IMR-90 (cell line): ENCODE measurements around the gene TRAF6. TPM values are rescaled to one million over a fixed set of nuclear protein-coding genes. Genes with fewer than 3 reads are reported as not detected.

Experiments
- ATAC-seq: fragments of 200-7000 bp; cut with Tn5 transposase; 2 replicates; pipeline ENCODE4 v1.9.1; 2020; ENCODE audit warnings: low read depth, mild to moderate bottlenecking, moderate library complexity
- BruUV-seq: library from RNA; stranded (reverse); fragments of 400-500 nt; replicated peaks from 2 replicates; lab custom pipeline; 2021; lab: Mats Ljungman, UMichigan
- CTCF ChIA-PET: fragments of 300-600 bp; formaldehyde crosslinking; extraction: SDS; loops from one replicate; lab custom pipeline; 2021; ENCODE audit warnings: antibody characterized with exemption; lab: Yijun Ruan, JAX
- POLR2A ChIA-PET: fragments of 300-600 bp; sonication (Branson Sonifier 250); formaldehyde crosslinking; loops from one replicate; lab custom pipeline; 2022; ENCODE audit warnings: antibody characterized with exemption; ENCODE audit not compliant: unreplicated experiment; lab: Charles Lee
- DNase-seq: peaks from one replicate; pipeline ENCODE4 v3.0.0; 2013
- H2AFZ ChIP-seq: replicated peaks from 2 replicates; pipeline ENCODE3; 2013; ENCODE audit warnings: low read length, mild to moderate bottlenecking; ENCODE audit not compliant: poor library complexity
- H2AK5ac ChIP-seq: 2 replicates; pipeline ENCODE4 v1.6.1; 2013; ENCODE audit warnings: low read depth, low read length, inconsistent platforms
- H2AK9ac ChIP-seq: replicated peaks from 2 replicates; pipeline ENCODE3; 2013; ENCODE audit warnings: mild to moderate bottlenecking, low read depth, low read length, moderate library complexity; ENCODE audit not compliant: poor library complexity
- H2BK120ac ChIP-seq: 2 replicates; pipeline ENCODE4 v1.6.1; 2013; ENCODE audit warnings: low read depth, low read length, inconsistent platforms
- H2BK15ac ChIP-seq: 3 replicates; pipeline ENCODE4 v1.6.1; 2013; ENCODE audit warnings: low read depth, low read length, inconsistent platforms
- H2BK20ac ChIP-seq: 2 replicates; pipeline ENCODE4 v1.6.1; 2013; ENCODE audit warnings: low read depth, mild to moderate bottlenecking, inconsistent platforms, low read length, moderate library complexity
- H2BK5ac ChIP-seq: 2 replicates; pipeline ENCODE4 v1.6.1; 2013; ENCODE audit warnings: mild to moderate bottlenecking, low read depth, low read length, inconsistent platforms; ENCODE audit not compliant: poor library complexity, severe bottlenecking
- H3K14ac ChIP-seq: replicated peaks from 2 replicates; pipeline ENCODE4 v1.6.1; 2013; ENCODE audit warnings: low read depth, low read length, inconsistent platforms
- H3K18ac ChIP-seq: 2 replicates; pipeline ENCODE4 v1.6.1; 2013; ENCODE audit warnings: low read depth, low read length, control low read depth
- H3K23ac ChIP-seq: 2 replicates; pipeline ENCODE4 v1.6.1; 2013; ENCODE audit warnings: low read depth, low read length, inconsistent platforms
- H3K27ac ChIP-seq: 2 replicates; pipeline ENCODE4 v1.5.1; 2013; ENCODE audit warnings: mild to moderate bottlenecking, control low read depth, low read length; ENCODE audit not compliant: insufficient read depth
- H3K27me3 ChIP-seq: 2 replicates; pipeline ENCODE4 v1.6.1; 2013; ENCODE audit warnings: low read length; ENCODE audit not compliant: control insufficient read depth, insufficient read depth
- H3K36me3 ChIP-seq: 2 replicates; pipeline ENCODE4 v1.6.1; 2013; ENCODE audit warnings: low read length, mixed read lengths; ENCODE audit not compliant: control insufficient read depth, insufficient read depth
- H3K4ac ChIP-seq: 2 replicates; pipeline ENCODE4 v1.6.1; 2013; ENCODE audit warnings: low read depth, low read length, inconsistent platforms
- H3K4me1 ChIP-seq: 2 replicates; pipeline ENCODE4 v1.6.1; 2013; ENCODE audit warnings: low read length, mixed read lengths; ENCODE audit not compliant: control insufficient read depth, insufficient read depth
- H3K4me2 ChIP-seq: 2 replicates; pipeline ENCODE4 v1.6.1; 2013; ENCODE audit warnings: low read depth, mild to moderate bottlenecking, control low read depth, low read length, moderate library complexity
- H3K4me3 ChIP-seq: 2 replicates; pipeline ENCODE4 v1.5.1; 2013; ENCODE audit warnings: low read depth, mild to moderate bottlenecking, control low read depth, low read length, moderate library complexity; ENCODE audit not compliant: insufficient read depth
- H3K56ac ChIP-seq: 2 replicates; pipeline ENCODE4 v1.6.1; 2013; ENCODE audit warnings: low read length, inconsistent platforms; ENCODE audit not compliant: insufficient read depth; ENCODE audit errors: extremely low read depth
- H3K79me1 ChIP-seq, 2 experiments: 2 replicates each; pipeline ENCODE4 v1.6.1; 2013; ENCODE audit warnings: low read length in 2 of 2, inconsistent platforms in 1 of 2, low read depth in 1 of 2
- H3K9ac ChIP-seq: 2 replicates; pipeline ENCODE4 v1.6.1; 2013; ENCODE audit warnings: low read depth, low read length, control low read depth
- H3K9me1 ChIP-seq: 2 replicates; pipeline ENCODE4 v1.6.1; 2013; ENCODE audit warnings: low read length, inconsistent platforms; ENCODE audit not compliant: insufficient read depth
- H3K9me3 ChIP-seq: 2 replicates; pipeline ENCODE4 v1.6.1; 2013; ENCODE audit warnings: low read length; ENCODE audit not compliant: control insufficient read depth, insufficient read depth
- H4K20me1 ChIP-seq: 2 replicates; pipeline ENCODE4 v1.6.1; 2013; ENCODE audit warnings: low read length, inconsistent platforms; ENCODE audit not compliant: insufficient read depth
- H4K5ac ChIP-seq: 2 replicates; pipeline ENCODE4 v1.6.1; 2013; ENCODE audit warnings: mild to moderate bottlenecking, low read depth, low read length, control low read depth
- H4K8ac ChIP-seq, 2 experiments: 2 replicates each; pipeline ENCODE4 v1.6.1; 2013; ENCODE audit warnings: low read depth in 2 of 2, low read length in 2 of 2, control low read depth in 1 of 2, inconsistent platforms in 1 of 2
- H4K91ac ChIP-seq: 2 replicates; pipeline ENCODE4 v1.6.1; 2013; ENCODE audit warnings: low read depth, low read length, inconsistent platforms; ENCODE audit not compliant: insufficient read depth
- BHLHE40 ChIP-seq: fragments of 150-350 bp; IDR thresholded peaks from 2 replicates; pipeline ENCODE4 v1.6.1; 2016; ENCODE audit warnings: mild to moderate bottlenecking, low read depth, low read length
- CEBPB ChIP-seq: IDR thresholded peaks from 2 replicates; pipeline ENCODE4 v1.6.1; 2012; ENCODE audit warnings: low read depth, low read length, improper control_type of control experiment
- CHD1 ChIP-seq: IDR thresholded peaks from 2 replicates; pipeline ENCODE4 v1.6.1; 2012; ENCODE audit warnings: low read depth, low read length, improper control_type of control experiment
- ELK1 ChIP-seq: fragments of 150-350 bp; IDR thresholded peaks from 2 replicates; pipeline ENCODE4 v1.6.1; 2016; ENCODE audit warnings: low read depth, mild to moderate bottlenecking, low read length, moderate library complexity, borderline replicate concordance
- FOS ChIP-seq: fragments of 150-350 bp; IDR thresholded peaks from 2 replicates; pipeline ENCODE4 v1.6.1; 2016; ENCODE audit warnings: low read depth, low read length
- MAFK ChIP-seq: IDR thresholded peaks from 2 replicates; pipeline ENCODE4 v1.6.1; 2012; ENCODE audit warnings: low read depth, low read length, improper control_type of control experiment
- MAZ ChIP-seq: IDR thresholded peaks from 2 replicates; pipeline ENCODE4 v1.6.1; 2012; ENCODE audit warnings: low read depth, mild to moderate bottlenecking, low read length, improper control_type of control experiment, moderate library complexity, borderline replicate concordance
- MXI1 ChIP-seq: IDR thresholded peaks from 2 replicates; pipeline ENCODE4 v1.6.1; 2012; ENCODE audit warnings: low read depth, mild to moderate bottlenecking, low read length, moderate library complexity, borderline replicate concordance
- NFE2L2 ChIP-seq: fragments of 150-350 bp; IDR thresholded peaks from 2 replicates; pipeline ENCODE4 v1.6.1; 2016; ENCODE audit warnings: low read depth, mild to moderate bottlenecking, low read length
- POLR2A ChIP-seq: IDR thresholded peaks from 2 replicates; pipeline ENCODE4 v1.6.1; 2012; ENCODE audit warnings: mild to moderate bottlenecking, low read depth, low read length
- RAD21 ChIP-seq: IDR thresholded peaks from 2 replicates; pipeline ENCODE4 v1.6.1; 2012; ENCODE audit warnings: low read length, improper control_type of control experiment
- RCOR1 ChIP-seq: IDR thresholded peaks from 2 replicates; pipeline ENCODE4 v1.6.1; 2012; ENCODE audit warnings: mild to moderate bottlenecking, low read length, improper control_type of control experiment; ENCODE audit not compliant: insufficient replicate concordance
- RFX5 ChIP-seq: IDR thresholded peaks from 2 replicates; pipeline ENCODE4 v1.8.0; 2012; ENCODE audit warnings: low read depth, mild to moderate bottlenecking, low read length, moderate library complexity
- SMC3 ChIP-seq: fragments of 150-350 bp; IDR thresholded peaks from 2 replicates; pipeline ENCODE4 v1.6.1; 2016; ENCODE audit warnings: low read depth, mild to moderate bottlenecking, antibody characterized with exemption, low read length, moderate library complexity
- USF2 ChIP-seq: fragments of 150-350 bp; IDR thresholded peaks from 2 replicates; pipeline ENCODE4 v1.6.1; 2017; ENCODE audit warnings: mild to moderate bottlenecking, antibody characterized with exemption, low read length, low read depth
- dilution Hi-C: fragments of 300-500 bp; cut with HindIII; formaldehyde crosslinking; loops from one replicate; pipeline ENCODE4 v1.14.3; 2018; ENCODE audit warnings: low sequenced_read_pairs; ENCODE audit not compliant: unreplicated experiment
- in situ Hi-C: fragments of 300-500 bp; cut with MboI; formaldehyde crosslinking; loops from 3 replicates; pipeline ENCODE4 v1.14.3; 2019; ENCODE audit warnings: low sequenced_read_pairs, inconsistent platforms, mixed read lengths
- intact Hi-C: fragments of 100-400 bp; cut with micrococcal nuclease; formaldehyde crosslinking; loops from 2 replicates; pipeline ENCODE4 v1.10.0; 2022
- polyA plus RNA-seq, 3 experiments: library from polyadenylated mRNA; depleted of rRNA; stranded (reverse); fragments of >200 nt; gene quantifications; 2 replicates each; pipeline ENCODE4 v1.2.3, GENCODE V29; 2012; ENCODE audit warnings: low replicate concordance in 1 of 3
- total RNA-seq: library from RNA; depleted of rRNA; stranded (reverse); fragments of >200 nt; gene quantifications from 2 replicates; pipeline ENCODE4 v1.2.3, GENCODE V29; 2012
- TF ChIP-seq, protein P1 (sequence below): conservative IDR thresholded peaks from 2 replicates; pipeline ENCODE4 v1.5.1; 2012; ENCODE audit warnings: mild to moderate bottlenecking, low read depth, low read length, improper control_type of control experiment

TRAF6 gene
- total and polyA plus RNA-seq, 2 of the 4 experiments (the other 2 are of a cell fraction), result 6.0 to 17.6 TPM

GRCh38 chr11:36492724-36493304 lies 17.3 kb downstream of the TRAF6 start:
- no peak overlapping the region for H2BK5ac ChIP-seq
- TF ChIP-seq SMC3, result peak; percentile 65
- no peak for TF ChIP-seq FOS
- TF ChIP-seq CEBPB, result no peak
- TF ChIP-seq RFX5, result no peak
- peak; percentile 82 for TF ChIP-seq RAD21
- TF ChIP-seq RCOR1, result no peak
- TF ChIP-seq NFE2L2, result no peak
- no peak for TF ChIP-seq CHD1
- TF ChIP-seq MXI1, result no peak
- TF ChIP-seq, protein P1, sequence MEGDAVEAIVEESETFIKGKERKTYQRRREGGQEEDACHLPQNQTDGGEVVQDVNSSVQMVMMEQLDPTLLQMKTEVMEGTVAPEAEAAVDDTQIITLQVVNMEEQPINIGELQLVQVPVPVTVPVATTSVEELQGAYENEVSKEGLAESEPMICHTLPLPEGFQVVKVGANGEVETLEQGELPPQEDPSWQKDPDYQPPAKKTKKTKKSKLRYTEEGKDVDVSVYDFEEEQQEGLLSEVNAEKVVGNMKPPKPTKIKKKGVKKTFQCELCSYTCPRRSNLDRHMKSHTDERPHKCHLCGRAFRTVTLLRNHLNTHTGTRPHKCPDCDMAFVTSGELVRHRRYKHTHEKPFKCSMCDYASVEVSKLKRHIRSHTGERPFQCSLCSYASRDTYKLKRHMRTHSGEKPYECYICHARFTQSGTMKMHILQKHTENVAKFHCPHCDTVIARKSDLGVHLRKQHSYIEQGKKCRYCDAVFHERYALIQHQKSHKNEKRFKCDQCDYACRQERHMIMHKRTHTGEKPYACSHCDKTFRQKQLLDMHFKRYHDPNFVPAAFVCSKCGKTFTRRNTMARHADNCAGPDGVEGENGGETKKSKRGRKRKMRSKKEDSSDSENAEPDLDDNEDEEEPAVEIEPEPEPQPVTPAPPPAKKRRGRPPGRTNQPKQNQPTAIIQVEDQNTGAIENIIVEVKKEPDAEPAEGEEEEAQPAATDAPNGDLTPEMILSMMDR, result peak; percentile 76
- TF ChIP-seq USF2, result no peak
- no peak for TF ChIP-seq MAFK
- no peak for TF ChIP-seq BHLHE40
- no peak for TF ChIP-seq POLR2A
- no peak for TF ChIP-seq ELK1
- TF ChIP-seq MAZ, result no peak
- no peaks in the 10 kb centered on the region for H3K27me3 ChIP-seq
- no peak overlapping the region for H3K4me2 ChIP-seq
- DNase-seq (peak; percentile 63), ATAC-seq (peak; percentile 71)
- H3K9ac ChIP-seq, result no peak overlapping the region
- intact Hi-C loops, result loop anchor here (1.0 kb wide), 1 partner anchor 201 kb away; no protein-coding TSS in a partner anchor
- no peak overlapping the region for H3K23ac ChIP-seq
- no peak overlapping the region for H4K5ac ChIP-seq
- no TSS peak for BruUV-seq
- dilution Hi-C loops, result no loop called here
- in situ Hi-C loops, result loop anchor here (25.0 kb wide), 1 partner anchor 681 kb away; no protein-coding TSS in a partner anchor
- peak overlapping the region; percentile 28; the same call in 1 of the 2 replicates for H2AK5ac ChIP-seq
- no peak overlapping the region for H3K4me3 ChIP-seq
- no peak overlapping the region for H3K27ac ChIP-seq
- H2AK9ac ChIP-seq, result no peak overlapping the region
- H3K9me1 ChIP-seq, result no peaks in the 10 kb centered on the region
- H3K79me1 ChIP-seq, result peaks cover 14 to 32% of the 10 kb centered on the region in 2 experiments
- ChIA-PET CTCF (interaction anchor here (0.5 to 1.4 kb wide), 21 partner anchors 9 to 244 kb away, joined by 3 to 16 read pairs (median 4); partner anchors contain the start of gene PRR5L), POLR2A (interaction anchor here (0.5 to 0.6 kb wide), 2 partner anchors 163 to 747 kb away, joined by 3 to 6 read pairs; no protein-coding TSS in a partner anchor)
- H3K14ac ChIP-seq, result no peak overlapping the region
- H3K4me1 ChIP-seq, result peaks cover 1% of the 10 kb centered on the region; the same call in 1 of the 2 replicates
- H2BK20ac ChIP-seq, result no peak overlapping the region
- no peak overlapping the region for H3K4ac ChIP-seq
- H2BK120ac ChIP-seq, result no peak overlapping the region
- H3K9me3 ChIP-seq, result no peaks in the 10 kb centered on the region
- no peak overlapping the region for H4K91ac ChIP-seq
- no peaks in the 10 kb centered on the region; the same call in 1 of the 2 replicates for H4K20me1 ChIP-seq
- no peak overlapping the region for H3K18ac ChIP-seq
- no peak overlapping the region for H2BK15ac ChIP-seq
- H2AFZ ChIP-seq, result no peak overlapping the region
- H4K8ac ChIP-seq, result no peak overlapping the region
- peaks cover 28% of the 10 kb centered on the region for H3K36me3 ChIP-seq
- H3K56ac ChIP-seq, result no peak overlapping the region
